ENCODE measurements around the gene SRPK3. TPM values are rescaled to one million over a fixed set of nuclear protein-coding genes. Genes with fewer than 3 reads are reported as not detected.

Gene SRPK3
- total RNA-seq, 1 experiment from 2014 or later = 1.6 TPM

DNA sequence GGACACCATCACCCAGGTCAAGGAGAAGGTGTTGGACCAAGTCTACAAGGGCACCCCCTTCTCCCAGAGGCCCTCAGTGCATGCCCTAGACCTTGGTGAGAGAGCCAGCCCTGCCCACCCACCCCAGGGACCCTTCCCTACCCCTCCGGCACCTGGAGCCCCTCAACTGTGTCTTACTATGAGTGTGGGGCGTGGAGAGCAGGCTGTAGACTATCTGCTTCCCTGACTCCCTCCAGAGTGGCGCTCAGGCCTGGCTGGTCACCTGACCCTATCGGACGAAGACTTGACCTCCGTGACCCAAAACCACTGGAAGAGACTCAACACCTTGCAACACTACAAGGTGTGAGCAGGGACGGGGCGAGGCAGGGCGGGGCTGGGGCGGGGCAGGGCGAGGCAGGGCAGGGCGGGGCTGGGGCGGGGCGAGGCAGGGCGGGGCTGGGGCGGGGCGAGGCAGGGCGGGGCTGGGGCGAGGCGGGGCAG lies 4.7 kb upstream of the SRPK3 start:
- ATAC-seq (no peak), DNase-seq (ENCODE audit: low read depth, low spot score) (no peak)
- ChIA-PET POLR2A (no interaction called here), CTCF (no interaction called here)
- no peak overlapping the region for H3K4me3 ChIP-seq (ENCODE audit: low read depth in 2 of 2, low read length in 2 of 2)
- intact Hi-C loops (cut with micrococcal nuclease; ENCODE audit: unreplicated experiment) (no loop called here), in situ Hi-C loops (cut with HindIII; ENCODE audit: low pct_unique_long_range_greater_than_20kb, low sequenced_read_pairs) (no loop called here)
- peaks cover 10% of the 10 kb centered on the region for H3K4me1 ChIP-seq (ENCODE audit: control insufficient read depth, insufficient read depth, low read length)
- TF ChIP-seq, protein P1, sequence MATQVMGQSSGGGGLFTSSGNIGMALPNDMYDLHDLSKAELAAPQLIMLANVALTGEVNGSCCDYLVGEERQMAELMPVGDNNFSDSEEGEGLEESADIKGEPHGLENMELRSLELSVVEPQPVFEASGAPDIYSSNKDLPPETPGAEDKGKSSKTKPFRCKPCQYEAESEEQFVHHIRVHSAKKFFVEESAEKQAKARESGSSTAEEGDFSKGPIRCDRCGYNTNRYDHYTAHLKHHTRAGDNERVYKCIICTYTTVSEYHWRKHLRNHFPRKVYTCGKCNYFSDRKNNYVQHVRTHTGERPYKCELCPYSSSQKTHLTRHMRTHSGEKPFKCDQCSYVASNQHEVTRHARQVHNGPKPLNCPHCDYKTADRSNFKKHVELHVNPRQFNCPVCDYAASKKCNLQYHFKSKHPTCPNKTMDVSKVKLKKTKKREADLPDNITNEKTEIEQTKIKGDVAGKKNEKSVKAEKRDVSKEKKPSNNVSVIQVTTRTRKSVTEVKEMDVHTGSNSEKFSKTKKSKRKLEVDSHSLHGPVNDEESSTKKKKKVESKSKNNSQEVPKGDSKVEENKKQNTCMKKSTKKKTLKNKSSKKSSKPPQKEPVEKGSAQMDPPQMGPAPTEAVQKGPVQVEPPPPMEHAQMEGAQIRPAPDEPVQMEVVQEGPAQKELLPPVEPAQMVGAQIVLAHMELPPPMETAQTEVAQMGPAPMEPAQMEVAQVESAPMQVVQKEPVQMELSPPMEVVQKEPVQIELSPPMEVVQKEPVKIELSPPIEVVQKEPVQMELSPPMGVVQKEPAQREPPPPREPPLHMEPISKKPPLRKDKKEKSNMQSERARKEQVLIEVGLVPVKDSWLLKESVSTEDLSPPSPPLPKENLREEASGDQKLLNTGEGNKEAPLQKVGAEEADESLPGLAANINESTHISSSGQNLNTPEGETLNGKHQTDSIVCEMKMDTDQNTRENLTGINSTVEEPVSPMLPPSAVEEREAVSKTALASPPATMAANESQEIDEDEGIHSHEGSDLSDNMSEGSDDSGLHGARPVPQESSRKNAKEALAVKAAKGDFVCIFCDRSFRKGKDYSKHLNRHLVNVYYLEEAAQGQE (IDR thresholded peaks at IDR 0.05; ENCODE audit: insufficient read depth in 1 of 2, low read depth in 2 of 2, low read length in 1 of 2) = no peak
- TF ChIP-seq POLR2AphosphoS5 (IDR thresholded peaks at IDR 0.05; ENCODE audit: low read depth, low read length) = no peak
- no TSS peak for BruUV-seq (replicated peaks)
- no peak overlapping the region for H3K27ac ChIP-seq (ENCODE audit: low read length)
- H3K27me3 ChIP-seq (ENCODE audit: control insufficient read depth, insufficient read depth, low read length) = no peaks in the 10 kb centered on the region
- H3K36me3 ChIP-seq (ENCODE audit: control insufficient read depth, insufficient read depth, low read length) = no peaks in the 10 kb centered on the region
- no peaks in the 10 kb centered on the region for H3K9me3 ChIP-seq (ENCODE audit: control insufficient read depth, insufficient read depth, low read depth, low read length)

GRCh38 chrX:153776611-153777045 lies 4.2 kb upstream of the SRPK3 start:
- ATAC-seq (no peak), DNase-seq (ENCODE audit: low read depth, low spot score) (no peak)
- Histone ChIP-seq H3K27ac (ENCODE audit: low read length) (no peak overlapping the region), H3K27me3 (ENCODE audit: control insufficient read depth, insufficient read depth, low read length) (no peaks in the 10 kb centered on the region), H3K4me1 (ENCODE audit: control insufficient read depth, insufficient read depth, low read length) (peaks cover 15% of the 10 kb centered on the region), H3K9me3 (ENCODE audit: control insufficient read depth, insufficient read depth, low read depth, low read length) (no peaks in the 10 kb centered on the region), H3K36me3 (ENCODE audit: control insufficient read depth, insufficient read depth, low read length) (no peaks in the 10 kb centered on the region), H3K4me3 (ENCODE audit: low read depth in 2 of 2, low read length in 2 of 2) (no peak overlapping the region)
- TF ChIP-seq POLR2AphosphoS5 (IDR thresholded peaks at IDR 0.05; ENCODE audit: low read depth, low read length) (no peak), TCF7L2 (IDR thresholded peaks at IDR 0.05; ENCODE audit: low read depth, low read length) (no peak), SIN3A (IDR thresholded peaks at IDR 0.05; ENCODE audit: borderline replicate concordance, insufficient read depth, low read depth, low read length) (no peak)
- TF ChIP-seq, protein P1 (IDR thresholded peaks at IDR 0.05; ENCODE audit: insufficient read depth in 1 of 2, low read depth in 2 of 2, low read length in 1 of 2) = no peak
- TF ChIP-seq, protein P2, sequence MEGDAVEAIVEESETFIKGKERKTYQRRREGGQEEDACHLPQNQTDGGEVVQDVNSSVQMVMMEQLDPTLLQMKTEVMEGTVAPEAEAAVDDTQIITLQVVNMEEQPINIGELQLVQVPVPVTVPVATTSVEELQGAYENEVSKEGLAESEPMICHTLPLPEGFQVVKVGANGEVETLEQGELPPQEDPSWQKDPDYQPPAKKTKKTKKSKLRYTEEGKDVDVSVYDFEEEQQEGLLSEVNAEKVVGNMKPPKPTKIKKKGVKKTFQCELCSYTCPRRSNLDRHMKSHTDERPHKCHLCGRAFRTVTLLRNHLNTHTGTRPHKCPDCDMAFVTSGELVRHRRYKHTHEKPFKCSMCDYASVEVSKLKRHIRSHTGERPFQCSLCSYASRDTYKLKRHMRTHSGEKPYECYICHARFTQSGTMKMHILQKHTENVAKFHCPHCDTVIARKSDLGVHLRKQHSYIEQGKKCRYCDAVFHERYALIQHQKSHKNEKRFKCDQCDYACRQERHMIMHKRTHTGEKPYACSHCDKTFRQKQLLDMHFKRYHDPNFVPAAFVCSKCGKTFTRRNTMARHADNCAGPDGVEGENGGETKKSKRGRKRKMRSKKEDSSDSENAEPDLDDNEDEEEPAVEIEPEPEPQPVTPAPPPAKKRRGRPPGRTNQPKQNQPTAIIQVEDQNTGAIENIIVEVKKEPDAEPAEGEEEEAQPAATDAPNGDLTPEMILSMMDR (IDR thresholded peaks at IDR 0.05) = no peak
- intact Hi-C loops (cut with micrococcal nuclease; ENCODE audit: unreplicated experiment) = no loop called here
- no TSS peak for BruUV-seq (replicated peaks)
- in situ Hi-C loops (cut with HindIII; ENCODE audit: low pct_unique_long_range_greater_than_20kb, low sequenced_read_pairs) = no loop called here
- CTCF ChIA-PET = no interaction called here
- POLR2A ChIA-PET = no interaction called here

All from Panc1 (cell line).